Liver (tissue), 3 donors: Measurements from ENCODE around the gene CNTN5.

Experiments
- GABPA ChIP-seq, 2 donors: IDR thresholded peaks in 1 of 2; conservative IDR thresholded peaks in 1 of 2; 2 replicates each; pipeline ENCODE4 v1.6.1; 2016; ENCODE audit warnings: antibody characterized with exemption in 2 of 2, mild to moderate bottlenecking in 1 of 2, moderate library complexity in 1 of 2
- RXRA ChIP-seq, 2 donors: IDR thresholded peaks; 2 replicates each; pipeline ENCODE4 v1.6.1; 2017 to 2018; ENCODE audit warnings: antibody characterized with exemption in 2 of 2, mild to moderate bottlenecking in 1 of 2
- TAF1 ChIP-seq: conservative IDR thresholded peaks from 2 replicates; pipeline ENCODE4 v1.6.1; 2016; ENCODE audit warnings: antibody characterized with exemption, mild to moderate bottlenecking
- YY1 ChIP-seq: IDR thresholded peaks from 2 replicates; pipeline ENCODE4 v1.6.1; 2016; ENCODE audit warnings: antibody characterized with exemption, mild to moderate bottlenecking
- TF ChIP-seq, protein P1 (sequence below): fragments of 150-350 bp; IDR thresholded peaks from 2 replicates; pipeline ENCODE4 v1.5.1; 2017; ENCODE audit warnings: improper control_type of control experiment, low read depth, low read length; ENCODE audit not compliant: missing input control
- donor health status: healthy.
- donor health status: healthy.

DNA sequence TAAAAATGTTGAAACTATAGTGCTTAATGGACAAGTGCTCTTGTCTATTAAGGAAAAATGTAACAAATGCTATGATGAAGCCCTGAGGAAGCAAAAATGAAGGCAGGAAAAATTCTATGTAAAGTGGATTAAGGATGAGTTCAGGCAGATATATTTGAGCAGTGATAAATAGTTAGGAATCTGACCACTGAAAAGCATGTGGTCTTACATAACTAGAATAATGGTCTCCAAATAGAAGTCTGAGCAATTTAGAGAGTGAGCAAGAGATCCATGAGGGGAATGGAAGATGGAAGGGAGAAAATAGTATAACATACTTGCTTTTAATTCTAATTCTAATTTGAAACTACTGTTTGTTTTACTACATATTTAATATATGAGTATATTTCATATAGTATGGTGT lies 1155.7 kb downstream of the CNTN5 start:
- TF ChIP-seq YY1 = no peak
- TF ChIP-seq GABPA (IDR thresholded peaks at IDR 0.05 in 1 of 2, conservative IDR thresholded peaks at IDR 0.05 in 1 of 2) = no peak
- TF ChIP-seq, protein P1, sequence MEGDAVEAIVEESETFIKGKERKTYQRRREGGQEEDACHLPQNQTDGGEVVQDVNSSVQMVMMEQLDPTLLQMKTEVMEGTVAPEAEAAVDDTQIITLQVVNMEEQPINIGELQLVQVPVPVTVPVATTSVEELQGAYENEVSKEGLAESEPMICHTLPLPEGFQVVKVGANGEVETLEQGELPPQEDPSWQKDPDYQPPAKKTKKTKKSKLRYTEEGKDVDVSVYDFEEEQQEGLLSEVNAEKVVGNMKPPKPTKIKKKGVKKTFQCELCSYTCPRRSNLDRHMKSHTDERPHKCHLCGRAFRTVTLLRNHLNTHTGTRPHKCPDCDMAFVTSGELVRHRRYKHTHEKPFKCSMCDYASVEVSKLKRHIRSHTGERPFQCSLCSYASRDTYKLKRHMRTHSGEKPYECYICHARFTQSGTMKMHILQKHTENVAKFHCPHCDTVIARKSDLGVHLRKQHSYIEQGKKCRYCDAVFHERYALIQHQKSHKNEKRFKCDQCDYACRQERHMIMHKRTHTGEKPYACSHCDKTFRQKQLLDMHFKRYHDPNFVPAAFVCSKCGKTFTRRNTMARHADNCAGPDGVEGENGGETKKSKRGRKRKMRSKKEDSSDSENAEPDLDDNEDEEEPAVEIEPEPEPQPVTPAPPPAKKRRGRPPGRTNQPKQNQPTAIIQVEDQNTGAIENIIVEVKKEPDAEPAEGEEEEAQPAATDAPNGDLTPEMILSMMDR = no peak
- no peak for TF ChIP-seq RXRA (IDR thresholded peaks at IDR 0.05)
- no peak for TF ChIP-seq TAF1
